BE2C (cell line): ENCODE measurements around the gene HOXB9.

Experiments used
- DNase-seq: peaks from one replicate; pipeline ENCODE4 v3.0.0-alpha.2; 2020
- H3K27me3 ChIP-seq: fragments of 250-450 bp; sonication (Bioruptor Pico); 2 replicates; pipeline ENCODE4 v1.5.1; 2020; ENCODE audit warnings: mild to moderate bottlenecking
- H3K36me3 ChIP-seq: fragments of 250-450 bp; sonication (Bioruptor Pico); 2 replicates; pipeline ENCODE4 v1.5.1; 2020; ENCODE audit warnings: mild to moderate bottlenecking
- H3K4me1 ChIP-seq: fragments of 250-450 bp; sonication (Bioruptor Pico); 2 replicates; pipeline ENCODE4 v1.5.1; 2020
- H3K4me3 ChIP-seq: 2 replicates; pipeline ENCODE4 v1.5.1; 2011; ENCODE audit warnings: low read depth, low read length
- H3K9me3 ChIP-seq: fragments of 250-450 bp; sonication (Bioruptor Pico); 2 replicates; pipeline ENCODE4 v1.5.1; 2020
- CTCF ChIP-seq: IDR thresholded peaks from 2 replicates; pipeline ENCODE4 v1.5.1; 2012; ENCODE audit warnings: mild to moderate bottlenecking, low read depth, low read length

Gene HOXB9

GRCh38 chr17:48596000-48596734, 30.0 kb downstream of the HOXB9 start:
- H3K4me1 ChIP-seq, result no peaks in the 10 kb centered on the region
- no peak for TF ChIP-seq CTCF
- no peaks in the 10 kb centered on the region for H3K9me3 ChIP-seq
- H3K27me3 ChIP-seq, result peaks cover 96% of the 10 kb centered on the region
- DNase-seq, result no peak
- no peak overlapping the region for H3K4me3 ChIP-seq
- H3K36me3 ChIP-seq, result no peaks in the 10 kb centered on the region

GRCh38 chr17:48595278-48595999, 30.7 kb downstream of the HOXB9 start:
- Histone ChIP-seq H3K9me3 (no peaks in the 10 kb centered on the region), H3K4me3 (no peak overlapping the region), H3K27me3 (peaks cover 96% of the 10 kb centered on the region), H3K36me3 (no peaks in the 10 kb centered on the region), H3K4me1 (no peaks in the 10 kb centered on the region)
- TF ChIP-seq CTCF, result no peak
- DNase-seq, result no peak

GRCh38 chr17:48594538-48595277, 31.4 kb downstream of the HOXB9 start:
- H3K36me3 ChIP-seq, result no peaks in the 10 kb centered on the region
- no peaks in the 10 kb centered on the region for H3K4me1 ChIP-seq
- H3K4me3 ChIP-seq, result no peak overlapping the region
- H3K27me3 ChIP-seq, result peaks cover 96% of the 10 kb centered on the region
- no peak for DNase-seq
- no peaks in the 10 kb centered on the region for H3K9me3 ChIP-seq
- no peak for TF ChIP-seq CTCF

GRCh38 chr17:48593840-48594537, 32.2 kb downstream of the HOXB9 start:
- Histone ChIP-seq H3K36me3 (no peaks in the 10 kb centered on the region), H3K9me3 (no peaks in the 10 kb centered on the region), H3K27me3 (peaks cover 96% of the 10 kb centered on the region), H3K4me1 (no peaks in the 10 kb centered on the region), H3K4me3 (no peak overlapping the region)
- TF ChIP-seq CTCF, result peak; percentile 93
- peak; percentile 84 for DNase-seq

- Histone ChIP-seq H3K4me3 (no peak within 1 kb of the TSS), H3K4me1 (no peaks in the 10 kb centered on the region), H3K27me3 (peaks cover 96% of the 10 kb centered on the region), H3K9me3 (no peaks in the 10 kb centered on the region), H3K36me3 (no peaks in the 10 kb centered on the region)
- DNase-seq, result no peak
- no peak for TF ChIP-seq CTCF
Observed at GRCh38 chr17:48593126-48593829, 32.9 kb downstream of the HOXB9 start, which contains the start of gene HOXB5. TSS of gene HOXB5 (minus strand) at chr17:48593779. CDS start at chr17:48593682, 97 bp downstream.
